Measurements from ENCODE around the gene ITGA8. TPM values are rescaled to one million over a fixed set of nuclear protein-coding genes. Genes with fewer than 3 reads are reported as not detected.

The ITGA8 gene
- polyA plus RNA-seq, 3 donors: 0.35 to 4.3 (median 2.6) TPM

GRCh38 chr10:15739254-15739970 lies 19.7 kb upstream of the ITGA8 start:
- H3K27ac ChIP-seq (ENCODE audit: low read depth, low read length): no peak overlapping the region
- 59 to 66% (median 64%) methylated on average over 9 of the region's 9 CpGs for WGBS, 3 donors

DNA sequence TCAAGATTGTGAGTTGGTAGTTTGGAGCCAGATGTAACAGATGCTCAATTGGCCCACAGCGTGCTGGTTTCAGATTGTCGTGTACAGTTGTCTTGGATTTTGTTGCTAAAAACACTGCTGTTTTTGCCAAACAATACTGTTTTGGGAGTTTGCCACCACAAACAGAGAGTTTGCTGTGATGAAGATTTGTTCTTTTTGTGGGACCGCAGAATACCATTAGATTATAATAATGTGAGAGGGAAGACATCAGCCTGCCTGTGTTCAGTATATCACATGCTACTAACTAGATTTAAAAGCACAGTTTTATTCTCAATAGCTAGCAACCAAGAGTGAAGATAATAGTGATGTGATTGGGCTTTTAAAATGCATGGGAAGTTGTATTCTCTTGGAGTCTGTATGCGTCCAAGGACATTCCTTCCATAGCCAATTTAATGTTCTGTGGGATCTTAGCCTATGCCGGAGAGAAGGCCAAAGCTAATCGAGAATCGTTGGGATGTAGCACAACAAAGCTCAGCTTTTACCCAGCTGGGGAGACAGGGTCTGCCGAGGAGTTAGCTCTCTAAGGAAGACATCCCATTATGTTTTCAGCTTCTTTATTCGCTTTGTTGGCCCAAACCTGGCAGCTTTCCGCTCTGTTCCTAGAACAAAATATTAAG lies 18.7 kb upstream of the ITGA8 start:
- WGBS, 3 donors: 51 to 68% (median 65%) methylated on average over 10 of the region's 10 CpGs
- no peak overlapping the region for H3K27ac ChIP-seq (ENCODE audit: low read depth, low read length)

DNA sequence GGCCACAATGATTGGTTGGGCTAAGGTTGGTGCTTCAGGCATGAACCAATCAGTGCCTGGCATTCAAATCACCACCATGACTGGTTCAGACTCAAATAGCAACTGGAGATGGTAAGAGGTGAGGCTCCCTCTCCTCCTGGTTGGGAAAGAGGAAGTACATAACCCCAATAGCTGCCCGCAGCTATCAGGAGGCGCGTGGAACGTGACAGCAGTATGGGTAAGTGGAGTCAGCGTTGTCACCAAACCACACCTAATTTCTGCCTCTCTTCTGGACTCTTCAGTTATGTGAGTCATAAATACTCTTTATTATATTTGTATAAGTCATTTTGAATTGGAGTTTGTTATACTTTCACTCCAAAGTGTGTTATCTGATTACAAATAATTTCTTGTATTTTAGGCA lies 17.9 kb upstream of the ITGA8 start:
- 61 to 82% (median 78%) methylated on average over 5 of the region's 5 CpGs for WGBS, 3 donors
- no peak overlapping the region for H3K27ac ChIP-seq (ENCODE audit: low read depth, low read length)

DNA sequence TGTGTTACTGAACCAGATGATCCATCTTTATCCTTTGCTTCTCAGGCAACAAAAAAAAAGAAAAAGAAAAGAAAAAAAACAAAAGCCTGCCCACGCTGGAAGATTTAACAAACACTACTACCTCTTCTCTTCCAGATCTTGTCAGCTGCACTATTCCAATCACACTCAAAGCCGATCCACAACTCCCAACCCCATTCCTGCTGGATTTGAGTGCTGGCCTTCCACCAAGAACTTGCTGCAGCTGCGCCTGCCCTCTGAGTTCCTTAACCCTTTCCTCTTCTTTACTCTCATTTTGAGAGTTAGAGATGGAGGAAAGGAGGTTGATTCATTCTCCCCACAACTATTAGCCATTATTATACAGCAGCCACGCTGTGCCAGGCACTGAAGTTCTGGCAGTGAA lies 16.0 kb upstream of the ITGA8 start:
- no peak overlapping the region for H3K27ac ChIP-seq (ENCODE audit: low read depth, low read length)

GRCh38 chr10:15730341-15730740 lies 10.6 kb upstream of the ITGA8 start:
- no peak overlapping the region for H3K27ac ChIP-seq (ENCODE audit: low read depth, low read length)
- WGBS, 3 donors: 79 to 99% (median 99%) methylated on average over 2 of the region's 2 CpGs

More for the DNA sequence above, 16.0 kb upstream of the ITGA8 start:
- 28 to 44% (median 43%) methylated on average over 4 of the region's 4 CpGs for WGBS, 3 donors

- WGBS, 3 donors: 85 to 93% (median 91%) methylated on average over 7 of the region's 7 CpGs
- H3K27ac ChIP-seq (ENCODE audit: low read depth, low read length): no peak overlapping the region
Observed at GRCh38 chr10:15729890-15730289, 10.2 kb upstream of the ITGA8 start.

- WGBS, 3 donors: 40 to 63% (median 63%) methylated on average over 1 of the region's 1 CpG
- H3K27ac ChIP-seq (ENCODE audit: low read depth, low read length): no peak overlapping the region
Observed at GRCh38 chr10:15726042-15726441, 6.3 kb upstream of the ITGA8 start.

GRCh38 chr10:15725603-15726002 lies 5.9 kb upstream of the ITGA8 start:
- 4 to 14% (median 8%) methylated on average over 2 of the region's 2 CpGs for WGBS, 3 donors
- no peak overlapping the region for H3K27ac ChIP-seq (ENCODE audit: low read depth, low read length)

GRCh38 chr10:15724683-15725082 lies 5.0 kb upstream of the ITGA8 start:
- no peak overlapping the region for H3K27ac ChIP-seq (ENCODE audit: low read depth, low read length)
- 43 to 81% (median 76%) methylated on average over 2 of the region's 2 CpGs for whole genome bisulfite sequencing, 3 donors

DNA sequence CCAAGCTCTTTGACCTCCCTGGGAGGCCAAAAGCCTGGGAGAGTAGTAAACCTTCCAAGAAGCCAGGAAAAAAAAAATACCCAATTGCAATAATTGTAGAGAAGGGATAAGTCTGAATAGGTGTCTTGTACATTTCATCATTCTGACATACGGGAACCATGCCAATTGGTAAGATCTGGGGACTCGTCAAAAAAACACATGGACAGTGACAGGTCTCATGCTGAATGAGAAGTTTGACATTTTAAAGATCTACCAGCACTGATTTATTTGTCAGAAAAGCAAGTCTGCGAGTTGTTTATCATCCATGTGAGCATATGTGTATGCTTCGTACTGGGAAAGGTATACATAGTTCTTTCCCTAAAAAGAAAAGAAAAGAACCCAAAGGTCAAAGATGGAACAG lies 4.1 kb upstream of the ITGA8 start:
- 70 to 87% (median 85%) methylated on average over 4 of the region's 4 CpGs for WGBS, 3 donors
- H3K27ac ChIP-seq (ENCODE audit: low read depth, low read length): no peak overlapping the region

- WGBS, 3 donors: 77 to 87% (median 84%) methylated on average over 13 of the region's 13 CpGs
- no peak overlapping the region for H3K27ac ChIP-seq (ENCODE audit: low read depth, low read length)
Observed at GRCh38 chr10:15720635-15721287, 1.0 kb upstream of the ITGA8 start.

DNA sequence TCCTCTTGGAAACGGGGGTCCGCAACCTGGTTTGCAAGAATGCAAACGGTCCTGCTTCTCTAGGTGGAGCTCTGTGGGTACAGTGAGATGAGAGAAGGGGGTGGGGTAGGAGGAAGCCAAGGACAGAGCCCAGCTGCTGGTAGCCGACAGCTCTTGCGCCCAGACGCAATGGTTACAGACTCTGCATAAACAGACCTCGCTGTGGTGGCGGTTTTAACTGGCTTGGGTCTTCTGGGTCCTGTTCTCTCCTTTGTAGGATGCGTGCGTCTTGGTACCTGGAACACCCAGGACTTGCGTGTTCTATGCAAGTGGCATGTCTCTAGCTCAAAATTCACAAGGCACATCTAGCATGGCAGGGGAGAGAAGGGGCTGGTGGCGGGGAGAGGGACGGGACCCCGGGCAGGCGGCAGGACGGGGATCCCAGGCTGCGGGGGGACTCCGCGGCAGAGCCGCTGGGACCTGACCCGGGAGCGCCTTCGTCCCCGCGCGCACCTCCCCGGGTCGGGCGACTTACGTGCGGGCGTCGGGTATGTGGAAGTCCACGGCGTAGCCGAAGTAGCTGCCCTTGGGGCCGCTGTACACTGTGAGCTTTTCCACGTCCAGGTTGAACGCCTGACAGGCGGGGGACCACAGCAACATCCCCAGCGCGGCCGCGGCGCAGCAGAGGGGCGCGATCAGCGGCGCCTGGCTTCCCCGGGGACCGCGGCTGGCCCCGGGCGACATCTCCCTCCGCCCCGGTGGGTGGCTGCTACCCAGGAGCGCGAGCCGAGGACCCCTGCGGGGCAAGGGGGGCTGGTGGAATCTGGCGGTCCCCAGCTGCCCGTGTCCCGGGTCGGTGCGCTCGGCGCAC lies 448 bp downstream of the ITGA8 start:
- WGBS, 3 donors: 0 to 1% (median 1%) methylated on average over 52 to 67 of the region's 67 CpGs
- no peak overlapping the region for H3K27ac ChIP-seq (ENCODE audit: low read depth, low read length)

- H3K27ac ChIP-seq (ENCODE audit: low read depth, low read length): no peak overlapping the region
- 14 to 19% (median 15%) methylated on average over 17 of the region's 17 CpGs for WGBS, 3 donors
Observed at GRCh38 chr10:15718694-15719048, 1.1 kb downstream of the ITGA8 start.

DNA sequence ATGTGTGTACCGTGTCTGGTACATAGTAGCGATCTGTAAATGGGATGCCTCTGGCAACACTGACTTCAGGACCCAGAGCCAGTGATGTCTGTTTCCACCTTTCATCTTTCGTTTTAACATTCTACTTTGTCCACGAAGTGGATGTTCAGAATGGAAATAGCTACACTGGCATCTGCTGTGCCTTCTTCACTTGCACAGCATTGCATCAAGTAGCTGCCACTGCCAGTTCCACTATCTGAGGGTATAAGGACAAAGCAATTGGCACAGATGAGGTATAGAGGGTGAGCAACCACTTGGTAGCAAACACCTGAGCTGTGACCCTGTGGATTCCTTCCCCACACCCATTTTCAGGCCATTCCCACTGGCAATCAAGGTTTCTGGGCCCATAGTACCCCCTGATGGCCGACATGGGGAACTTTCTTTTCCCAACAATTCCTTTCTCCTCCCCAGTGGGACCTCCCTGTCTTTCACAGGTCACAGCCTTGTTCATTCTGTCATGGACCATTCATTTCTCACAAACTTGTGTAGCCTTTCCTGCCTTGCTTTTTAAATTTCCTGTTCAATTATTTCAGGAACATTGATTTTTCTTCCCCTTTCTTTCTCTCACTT lies 4.0 kb downstream of the ITGA8 start:
- 58 to 59% (median 59%) methylated on average over 5 of the region's 5 CpGs for WGBS, 3 donors
- H3K27ac ChIP-seq (ENCODE audit: low read depth, low read length): no peak overlapping the region

GRCh38 chr10:15714847-15715246 lies 4.9 kb downstream of the ITGA8 start:
- 75 to 86% (median 85%) methylated on average over 5 of the region's 5 CpGs for WGBS, 3 donors
- no peak overlapping the region for H3K27ac ChIP-seq (ENCODE audit: low read depth, low read length)

DNA sequence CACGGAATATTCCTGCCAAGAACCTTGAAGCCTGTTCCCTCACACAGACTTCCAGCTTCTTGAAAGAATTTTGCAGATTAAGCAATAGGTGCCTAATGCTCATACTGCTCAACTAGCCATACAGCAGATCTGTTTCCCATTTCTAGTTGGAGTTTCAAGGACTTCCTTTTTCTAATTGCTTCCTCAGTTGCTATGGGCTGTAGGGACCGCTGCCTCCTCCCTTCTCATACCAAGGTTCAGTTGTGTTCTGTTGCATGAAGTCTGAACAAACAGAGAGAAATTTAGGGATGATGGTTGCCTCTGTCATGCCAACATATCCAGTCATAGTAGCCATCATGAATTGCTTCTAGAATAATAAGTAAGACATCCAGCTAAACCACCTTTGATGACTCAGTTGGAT lies 6.8 kb downstream of the ITGA8 start:
- H3K27ac ChIP-seq (ENCODE audit: low read depth, low read length): no peak overlapping the region
- 27 to 59% (median 29%) methylated on average over 2 of the region's 2 CpGs for WGBS, 3 donors

- 73 to 81% (median 80%) methylated on average over 5 of the region's 5 CpGs for WGBS, 3 donors
- H3K27ac ChIP-seq (ENCODE audit: low read depth, low read length): no peak overlapping the region
Observed at GRCh38 chr10:15710455-15710854, 9.3 kb downstream of the ITGA8 start.

GRCh38 chr10:15705298-15705697 lies 14.4 kb downstream of the ITGA8 start:
- H3K27ac ChIP-seq (ENCODE audit: low read depth, low read length): no peak overlapping the region
- 63 to 89% (median 83%) methylated on average over 1 of the region's 1 CpG for WGBS, 3 donors
